SK-N-SH (cell line): ENCODE data around the gene ADAP1.

ENCODE experiments used
- EP300 ChIP-seq, 2 experiments: IDR thresholded peaks; 2 replicates each; pipeline versions ENCODE4 v1.4.0 to v1.6.1; 2012; ENCODE audit warnings: borderline replicate concordance in 1 of 2, low read depth in 1 of 2, low read length in 1 of 2
- GATA2 ChIP-seq: sonication (generic); formaldehyde crosslinking; IDR thresholded peaks from 2 replicates; pipeline ENCODE4 v1.5.0; 2020; ENCODE audit warnings: mild to moderate bottlenecking, missing genetic modification reagents
- JUND ChIP-seq: IDR thresholded peaks from 2 replicates; pipeline ENCODE4 v1.4.0; 2012
- POLR2AphosphoS5 ChIP-seq: IDR thresholded peaks from 2 replicates; pipeline ENCODE4 v1.6.1; 2012; ENCODE audit warnings: low read depth, low read length
- RAD21 ChIP-seq: IDR thresholded peaks from 2 replicates; pipeline ENCODE4 v1.6.1; 2012; ENCODE audit warnings: mild to moderate bottlenecking, low read length
- SIN3A ChIP-seq: IDR thresholded peaks from 2 replicates; pipeline ENCODE4 v1.6.1; 2012; ENCODE audit warnings: low read depth, mild to moderate bottlenecking, low read length, moderate library complexity, borderline replicate concordance
- TEAD4 ChIP-seq: IDR thresholded peaks from 2 replicates; pipeline ENCODE4 v1.4.0; 2012; ENCODE audit warnings: mild to moderate bottlenecking, borderline replicate concordance; ENCODE audit not compliant: insufficient read depth
- TF ChIP-seq, protein P1 (sequence below): IDR thresholded peaks from 2 replicates; pipeline ENCODE4 v1.6.1; 2012; ENCODE audit warnings: mild to moderate bottlenecking, low read depth, low read length, moderate library complexity
- TF ChIP-seq, protein P2 (sequence below): fragments of 200-600 bp; sonication (generic); IDR thresholded peaks from 2 replicates; pipeline ENCODE4 v1.6.1; 2017; ENCODE audit warnings: antibody characterized with exemption, mild to moderate bottlenecking, moderate library complexity

- TF ChIP-seq, protein P1, sequence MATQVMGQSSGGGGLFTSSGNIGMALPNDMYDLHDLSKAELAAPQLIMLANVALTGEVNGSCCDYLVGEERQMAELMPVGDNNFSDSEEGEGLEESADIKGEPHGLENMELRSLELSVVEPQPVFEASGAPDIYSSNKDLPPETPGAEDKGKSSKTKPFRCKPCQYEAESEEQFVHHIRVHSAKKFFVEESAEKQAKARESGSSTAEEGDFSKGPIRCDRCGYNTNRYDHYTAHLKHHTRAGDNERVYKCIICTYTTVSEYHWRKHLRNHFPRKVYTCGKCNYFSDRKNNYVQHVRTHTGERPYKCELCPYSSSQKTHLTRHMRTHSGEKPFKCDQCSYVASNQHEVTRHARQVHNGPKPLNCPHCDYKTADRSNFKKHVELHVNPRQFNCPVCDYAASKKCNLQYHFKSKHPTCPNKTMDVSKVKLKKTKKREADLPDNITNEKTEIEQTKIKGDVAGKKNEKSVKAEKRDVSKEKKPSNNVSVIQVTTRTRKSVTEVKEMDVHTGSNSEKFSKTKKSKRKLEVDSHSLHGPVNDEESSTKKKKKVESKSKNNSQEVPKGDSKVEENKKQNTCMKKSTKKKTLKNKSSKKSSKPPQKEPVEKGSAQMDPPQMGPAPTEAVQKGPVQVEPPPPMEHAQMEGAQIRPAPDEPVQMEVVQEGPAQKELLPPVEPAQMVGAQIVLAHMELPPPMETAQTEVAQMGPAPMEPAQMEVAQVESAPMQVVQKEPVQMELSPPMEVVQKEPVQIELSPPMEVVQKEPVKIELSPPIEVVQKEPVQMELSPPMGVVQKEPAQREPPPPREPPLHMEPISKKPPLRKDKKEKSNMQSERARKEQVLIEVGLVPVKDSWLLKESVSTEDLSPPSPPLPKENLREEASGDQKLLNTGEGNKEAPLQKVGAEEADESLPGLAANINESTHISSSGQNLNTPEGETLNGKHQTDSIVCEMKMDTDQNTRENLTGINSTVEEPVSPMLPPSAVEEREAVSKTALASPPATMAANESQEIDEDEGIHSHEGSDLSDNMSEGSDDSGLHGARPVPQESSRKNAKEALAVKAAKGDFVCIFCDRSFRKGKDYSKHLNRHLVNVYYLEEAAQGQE, result no peak
- TF ChIP-seq, protein P2, sequence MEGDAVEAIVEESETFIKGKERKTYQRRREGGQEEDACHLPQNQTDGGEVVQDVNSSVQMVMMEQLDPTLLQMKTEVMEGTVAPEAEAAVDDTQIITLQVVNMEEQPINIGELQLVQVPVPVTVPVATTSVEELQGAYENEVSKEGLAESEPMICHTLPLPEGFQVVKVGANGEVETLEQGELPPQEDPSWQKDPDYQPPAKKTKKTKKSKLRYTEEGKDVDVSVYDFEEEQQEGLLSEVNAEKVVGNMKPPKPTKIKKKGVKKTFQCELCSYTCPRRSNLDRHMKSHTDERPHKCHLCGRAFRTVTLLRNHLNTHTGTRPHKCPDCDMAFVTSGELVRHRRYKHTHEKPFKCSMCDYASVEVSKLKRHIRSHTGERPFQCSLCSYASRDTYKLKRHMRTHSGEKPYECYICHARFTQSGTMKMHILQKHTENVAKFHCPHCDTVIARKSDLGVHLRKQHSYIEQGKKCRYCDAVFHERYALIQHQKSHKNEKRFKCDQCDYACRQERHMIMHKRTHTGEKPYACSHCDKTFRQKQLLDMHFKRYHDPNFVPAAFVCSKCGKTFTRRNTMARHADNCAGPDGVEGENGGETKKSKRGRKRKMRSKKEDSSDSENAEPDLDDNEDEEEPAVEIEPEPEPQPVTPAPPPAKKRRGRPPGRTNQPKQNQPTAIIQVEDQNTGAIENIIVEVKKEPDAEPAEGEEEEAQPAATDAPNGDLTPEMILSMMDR, result no peak
- TF ChIP-seq POLR2AphosphoS5, result no peak
- TF ChIP-seq RAD21, result no peak
- no peak for TF ChIP-seq JUND
- no peak for TF ChIP-seq SIN3A
- TF ChIP-seq TEAD4, result no peak
- TF ChIP-seq GATA2, result no peak
- TF ChIP-seq EP300 (IDR thresholded peaks at IDR 0.05; ENCODE audit: borderline replicate concordance in 1 of 2, low read depth in 1 of 2, low read length in 1 of 2), result no peak
These were observed 15.8 kb downstream of the ADAP1 start for GRCh38 chr7:938546-939185.
